B cell (primary cell): Measurements from ENCODE around the gene BHLHA15.

Source experiments
- EZH2 ChIP-seq: IDR thresholded peaks from 2 replicates; pipeline ENCODE4 v1.6.1; 2012; ENCODE audit warnings: borderline replicate concordance, low read depth, mild to moderate bottlenecking, moderate library complexity, low read length; ENCODE audit not compliant: insufficient read depth, poor library complexity, severe bottlenecking
- TF ChIP-seq, protein P1 (sequence below): fragments of 200-600 bp; IDR thresholded peaks from one replicate; pipeline ENCODE4 v1.8.0; 2022; ENCODE audit warnings: antibody characterized with exemption, mild to moderate bottlenecking

- TF ChIP-seq, protein P1, sequence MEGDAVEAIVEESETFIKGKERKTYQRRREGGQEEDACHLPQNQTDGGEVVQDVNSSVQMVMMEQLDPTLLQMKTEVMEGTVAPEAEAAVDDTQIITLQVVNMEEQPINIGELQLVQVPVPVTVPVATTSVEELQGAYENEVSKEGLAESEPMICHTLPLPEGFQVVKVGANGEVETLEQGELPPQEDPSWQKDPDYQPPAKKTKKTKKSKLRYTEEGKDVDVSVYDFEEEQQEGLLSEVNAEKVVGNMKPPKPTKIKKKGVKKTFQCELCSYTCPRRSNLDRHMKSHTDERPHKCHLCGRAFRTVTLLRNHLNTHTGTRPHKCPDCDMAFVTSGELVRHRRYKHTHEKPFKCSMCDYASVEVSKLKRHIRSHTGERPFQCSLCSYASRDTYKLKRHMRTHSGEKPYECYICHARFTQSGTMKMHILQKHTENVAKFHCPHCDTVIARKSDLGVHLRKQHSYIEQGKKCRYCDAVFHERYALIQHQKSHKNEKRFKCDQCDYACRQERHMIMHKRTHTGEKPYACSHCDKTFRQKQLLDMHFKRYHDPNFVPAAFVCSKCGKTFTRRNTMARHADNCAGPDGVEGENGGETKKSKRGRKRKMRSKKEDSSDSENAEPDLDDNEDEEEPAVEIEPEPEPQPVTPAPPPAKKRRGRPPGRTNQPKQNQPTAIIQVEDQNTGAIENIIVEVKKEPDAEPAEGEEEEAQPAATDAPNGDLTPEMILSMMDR, result no peak
- TF ChIP-seq EZH2, result no peak
Observed at GRCh38 chr7:98199131-98199530, 12.1 kb upstream of the BHLHA15 start.
